Sigmoid colon (tissue), 4 donors: ENCODE measurements around the gene ARMH3.

Experiments
- POLR2AphosphoS5 ChIP-seq, 4 donors: sonication (generic); formaldehyde crosslinking; IDR thresholded peaks; one replicate each; pipeline ENCODE4 v1.6.1; 2017; ENCODE audit warnings: antibody characterized with exemption in 4 of 4
- TF ChIP-seq, protein P1 (sequence below), 4 experiments: fragments of 450-650 bp in 3 of 4; fragments of 200-600 bp in 1 of 4; IDR thresholded peaks; one replicate each; pipeline ENCODE4 v1.5.1; 2016 to 2019; ENCODE audit warnings: antibody characterized with exemption in 4 of 4, mild to moderate bottlenecking in 3 of 4, moderate library complexity in 2 of 4

GRCh38 chr10:101919026-101919770 is 136.8 kb downstream of the ARMH3 start:
- TF ChIP-seq, protein P1, sequence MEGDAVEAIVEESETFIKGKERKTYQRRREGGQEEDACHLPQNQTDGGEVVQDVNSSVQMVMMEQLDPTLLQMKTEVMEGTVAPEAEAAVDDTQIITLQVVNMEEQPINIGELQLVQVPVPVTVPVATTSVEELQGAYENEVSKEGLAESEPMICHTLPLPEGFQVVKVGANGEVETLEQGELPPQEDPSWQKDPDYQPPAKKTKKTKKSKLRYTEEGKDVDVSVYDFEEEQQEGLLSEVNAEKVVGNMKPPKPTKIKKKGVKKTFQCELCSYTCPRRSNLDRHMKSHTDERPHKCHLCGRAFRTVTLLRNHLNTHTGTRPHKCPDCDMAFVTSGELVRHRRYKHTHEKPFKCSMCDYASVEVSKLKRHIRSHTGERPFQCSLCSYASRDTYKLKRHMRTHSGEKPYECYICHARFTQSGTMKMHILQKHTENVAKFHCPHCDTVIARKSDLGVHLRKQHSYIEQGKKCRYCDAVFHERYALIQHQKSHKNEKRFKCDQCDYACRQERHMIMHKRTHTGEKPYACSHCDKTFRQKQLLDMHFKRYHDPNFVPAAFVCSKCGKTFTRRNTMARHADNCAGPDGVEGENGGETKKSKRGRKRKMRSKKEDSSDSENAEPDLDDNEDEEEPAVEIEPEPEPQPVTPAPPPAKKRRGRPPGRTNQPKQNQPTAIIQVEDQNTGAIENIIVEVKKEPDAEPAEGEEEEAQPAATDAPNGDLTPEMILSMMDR (IDR thresholded peaks at IDR 0.05): no peak
- no peak for TF ChIP-seq POLR2AphosphoS5 (IDR thresholded peaks at IDR 0.05)
